Activated naive CD8-positive, alpha-beta T cell treated with anti-CD3 and anti-CD28 coated beads, Interleukin-2, amount 50 U/mL, for 16 hours (primary cell): ENCODE measurements around the gene NPSR1.

Experiments used
- DNase-seq: peaks from one replicate; pipeline ENCODE4 v3.0.0-alpha.2; 2020; ENCODE audit warnings: low read depth, low spot score

Gene NPSR1

DNA sequence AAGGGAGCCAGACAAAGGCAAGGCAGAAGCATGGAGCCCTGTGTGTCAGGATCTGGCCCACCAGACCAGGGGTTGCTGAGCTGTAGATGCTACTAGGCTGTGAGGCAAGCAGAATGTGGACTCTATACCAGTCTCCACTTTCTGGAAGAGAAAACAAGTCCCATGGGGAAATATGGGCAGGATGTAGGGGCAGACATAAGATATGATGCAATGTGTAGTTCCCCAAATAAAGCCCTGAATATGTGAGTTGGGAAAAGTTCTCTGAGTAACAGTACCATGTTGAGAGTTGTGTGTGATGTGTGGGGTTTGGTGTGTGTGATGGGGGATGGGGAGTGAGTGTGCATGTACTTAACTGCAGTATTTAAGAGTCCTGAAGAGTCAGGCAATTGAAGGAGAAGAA is 62.3 kb downstream of the NPSR1 start:
- no peak for DNase-seq

DNA sequence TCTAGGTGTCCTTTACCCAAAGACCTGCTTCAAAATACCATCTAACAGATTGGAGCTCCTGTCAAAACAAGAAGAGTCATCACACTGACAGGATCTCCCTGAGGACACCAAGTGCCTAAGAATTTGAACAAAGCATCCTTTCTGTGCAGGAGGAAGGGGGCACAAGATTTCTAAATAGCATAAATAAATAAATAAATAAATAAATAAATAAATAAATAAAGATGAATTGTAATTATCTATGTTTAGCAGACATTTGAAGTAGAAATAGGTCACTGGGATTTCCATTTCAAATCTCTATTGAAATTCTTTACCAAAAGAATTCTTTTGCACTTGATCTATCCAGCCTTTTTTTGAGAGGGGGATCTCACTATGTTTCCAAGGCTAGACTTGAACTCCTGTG is 65.3 kb downstream of the NPSR1 start:
- DNase-seq = no peak

- DNase-seq = no peak
These were observed 66.0 kb downstream of the NPSR1 start for GRCh38 chr7:34723866-34724490.

GRCh38 chr7:34726221-34726620 is 68.2 kb downstream of the NPSR1 start:
- DNase-seq = no peak

DNA sequence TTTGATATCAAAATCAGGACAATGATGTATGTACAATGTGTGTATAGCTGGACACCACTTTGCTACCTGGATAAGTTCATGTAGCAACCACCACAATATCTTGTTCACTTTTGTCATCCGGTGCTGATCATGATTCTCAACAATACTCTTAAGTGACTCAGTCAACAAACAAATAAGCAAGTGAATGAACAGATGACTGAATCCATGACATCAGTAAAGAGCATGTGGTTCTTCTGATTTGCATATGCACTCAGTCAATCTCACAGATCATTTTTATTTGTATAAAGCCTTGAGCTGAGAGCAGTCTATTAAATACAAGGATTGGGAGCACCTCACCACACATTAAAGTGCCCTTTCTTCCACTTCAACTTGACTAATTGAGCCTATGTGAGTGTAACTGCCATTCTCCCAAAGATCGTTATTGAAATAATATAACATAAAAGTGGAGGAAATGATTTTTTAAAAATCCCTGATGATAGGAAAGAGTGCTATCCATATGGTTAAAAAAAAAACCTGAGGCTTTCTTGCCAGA is 69.5 kb downstream of the NPSR1 start:
- DNase-seq = no peak

DNA sequence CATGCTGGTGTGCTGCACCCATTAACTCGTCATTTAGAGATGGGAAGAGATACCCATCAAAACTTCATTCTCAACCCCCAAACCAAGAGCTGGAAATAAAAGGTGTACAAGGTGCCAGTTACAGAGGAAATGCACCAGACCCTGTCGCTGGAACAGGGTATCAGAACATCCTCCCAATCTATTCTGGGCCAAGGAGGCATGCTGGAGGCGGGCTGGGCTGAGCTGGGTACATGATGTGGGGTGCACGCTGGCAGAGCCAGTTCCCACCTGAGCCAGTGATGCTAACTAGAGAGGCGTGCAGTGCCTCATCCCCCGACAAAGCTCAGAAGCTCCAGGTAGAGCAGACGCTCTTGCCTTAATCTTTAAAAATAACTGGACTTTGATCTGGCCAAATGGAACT is 70.1 kb downstream of the NPSR1 start:
- no peak for DNase-seq

DNA sequence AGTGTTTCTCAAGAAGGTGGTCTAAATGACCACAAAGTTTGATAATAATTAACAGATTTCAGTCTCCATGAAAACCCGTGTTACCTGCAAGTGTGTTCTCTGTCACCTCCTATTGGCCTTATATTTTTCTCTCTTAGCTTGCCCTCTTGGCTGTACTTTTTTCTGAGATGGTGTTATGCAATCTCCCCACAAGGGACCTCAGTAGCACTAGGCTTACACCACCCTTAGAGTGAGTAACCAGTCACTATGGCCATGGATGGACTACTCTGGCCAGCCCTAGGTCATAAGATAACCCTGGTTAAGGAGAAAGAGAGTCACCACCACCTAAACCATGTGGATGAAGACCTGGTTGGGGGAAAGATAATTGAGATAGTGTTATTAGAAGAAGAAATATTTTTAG is 76.8 kb downstream of the NPSR1 start:
- no peak for DNase-seq

DNA sequence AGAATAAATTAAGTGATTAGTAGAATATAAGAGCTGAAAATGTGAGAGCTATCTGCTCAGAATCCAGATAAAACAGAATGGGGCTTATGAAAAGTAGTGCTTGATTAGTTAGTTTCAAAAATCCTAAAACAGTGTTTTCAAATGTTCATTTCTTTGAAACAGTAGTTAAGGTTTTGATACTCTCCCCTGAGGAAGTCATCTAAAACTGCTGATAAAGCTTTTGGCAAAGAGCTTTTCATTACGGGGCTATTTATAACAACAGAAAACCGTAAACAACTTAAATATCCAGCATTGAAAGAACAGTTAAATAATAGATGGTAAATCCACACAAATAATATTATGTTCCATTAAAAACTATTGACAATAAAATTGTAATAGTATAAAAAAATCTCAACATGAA is 77.5 kb downstream of the NPSR1 start:
- no peak for DNase-seq

DNA sequence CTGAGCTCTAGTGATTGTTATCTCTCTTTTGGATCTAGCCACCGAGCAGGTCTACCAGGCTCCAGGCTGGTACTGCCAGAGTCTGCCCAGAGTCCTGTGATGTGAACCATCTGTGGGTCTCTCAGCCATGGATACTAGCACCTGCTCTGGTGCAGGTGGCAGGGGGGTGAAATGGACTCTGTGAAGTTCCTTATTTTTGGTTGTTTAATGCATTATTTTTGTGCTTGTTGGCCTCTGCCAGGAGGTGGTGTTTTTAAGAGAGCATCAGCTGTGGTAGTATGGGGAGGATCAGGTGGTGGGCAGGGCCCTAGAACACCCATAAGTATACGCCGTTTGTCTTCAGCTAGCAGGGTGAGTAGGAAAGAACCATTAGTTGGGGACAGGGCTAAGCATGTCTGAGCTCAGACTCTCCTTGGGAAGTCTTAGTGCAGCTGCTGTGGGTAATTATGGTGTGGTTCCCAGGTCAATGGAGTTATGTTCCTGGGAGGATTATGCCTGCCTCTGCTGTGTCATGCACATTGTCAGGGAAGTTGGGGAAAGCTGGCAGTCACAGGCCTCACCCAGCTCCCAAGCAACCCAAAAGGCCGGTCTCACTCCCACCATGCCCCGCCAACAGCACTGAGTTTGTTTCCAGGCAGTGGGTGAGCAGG is 81.8 kb downstream of the NPSR1 start:
- DNase-seq = no peak

DNA sequence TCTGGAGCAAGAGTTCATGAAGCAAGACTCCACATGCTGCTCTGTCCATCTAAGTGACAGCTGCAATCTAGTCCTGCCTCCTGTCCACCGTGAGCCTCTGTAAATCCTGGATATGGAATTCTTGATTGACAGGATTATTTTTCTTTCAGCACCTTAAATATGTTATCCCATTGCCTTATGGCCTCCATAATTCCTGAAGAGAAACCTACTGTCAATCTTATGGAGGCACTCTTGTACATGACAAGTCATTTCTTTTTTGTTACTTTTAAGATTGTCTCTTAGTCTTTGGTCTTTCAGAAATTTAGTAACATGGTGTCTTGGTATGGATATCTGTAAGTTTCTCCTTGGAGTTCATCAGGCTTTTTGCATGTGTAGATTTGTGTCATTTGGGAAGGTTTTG is 82.8 kb downstream of the NPSR1 start:
- no peak for DNase-seq

DNA sequence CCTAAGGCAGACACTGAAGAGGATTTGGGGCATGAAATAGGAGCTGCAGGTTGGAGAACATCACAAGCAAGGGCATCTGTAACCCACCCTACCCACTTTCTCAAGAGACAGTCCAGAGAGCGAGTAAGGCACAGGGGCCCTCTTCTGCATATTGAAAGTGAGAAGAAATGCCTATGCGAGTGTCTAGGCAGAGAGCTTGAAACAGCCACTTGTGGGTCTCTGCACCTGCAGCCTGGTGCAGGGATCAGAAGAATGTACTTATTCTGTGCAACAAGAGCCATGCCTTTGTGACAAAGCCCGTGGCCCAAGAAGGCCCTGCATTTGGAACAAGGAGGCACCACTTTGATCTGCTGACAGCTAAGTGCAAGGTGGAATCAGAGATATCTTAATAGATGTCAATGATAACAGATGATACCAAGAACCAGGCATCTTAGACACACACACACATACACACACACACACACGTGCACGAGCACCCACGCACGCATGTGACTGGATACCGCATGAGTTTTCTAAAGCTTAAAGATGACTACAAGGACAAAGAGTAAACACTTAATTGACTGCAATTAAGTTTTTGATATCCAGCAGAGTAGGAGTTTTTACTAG is 89.3 kb downstream of the NPSR1 start:
- no peak for DNase-seq

- no peak for DNase-seq
These were observed 90.1 kb downstream of the NPSR1 start for GRCh38 chr7:34747867-34748727.

- DNase-seq = no peak
These were observed 90.7 kb downstream of the NPSR1 start for GRCh38 chr7:34748728-34749089.

GRCh38 chr7:34749446-34749845 is 91.4 kb downstream of the NPSR1 start:
- no peak for DNase-seq

DNA sequence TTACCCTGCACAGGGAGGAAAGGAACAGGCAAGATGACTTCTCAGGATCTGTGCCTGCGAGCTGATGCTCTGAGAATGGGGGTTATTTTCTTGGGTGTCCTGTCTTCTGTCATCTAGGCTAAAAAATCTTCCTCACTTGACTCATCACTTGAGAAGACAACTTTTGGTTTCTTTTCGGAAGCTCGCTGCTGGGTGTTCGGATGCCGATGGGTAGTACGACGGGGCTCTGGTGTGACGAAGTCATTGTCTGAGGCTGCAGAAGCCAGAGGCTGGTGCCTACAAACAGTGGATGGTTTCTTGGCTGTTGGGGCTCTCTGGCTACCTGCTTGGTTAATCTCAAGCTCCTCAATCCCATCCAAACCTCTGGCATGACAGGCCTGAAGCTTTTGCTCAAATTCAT is 92.2 kb downstream of the NPSR1 start:
- no peak for DNase-seq

- DNase-seq = no peak
These were observed 92.6 kb downstream of the NPSR1 start for GRCh38 chr7:34750636-34751035.

GRCh38 chr7:34751725-34752643 is 94.0 kb downstream of the NPSR1 start:
- no peak for DNase-seq

GRCh38 chr7:34752929-34753328 is 94.9 kb downstream of the NPSR1 start:
- DNase-seq = no peak

GRCh38 chr7:34755008-34755407 is 97.0 kb downstream of the NPSR1 start:
- DNase-seq = no peak

DNA sequence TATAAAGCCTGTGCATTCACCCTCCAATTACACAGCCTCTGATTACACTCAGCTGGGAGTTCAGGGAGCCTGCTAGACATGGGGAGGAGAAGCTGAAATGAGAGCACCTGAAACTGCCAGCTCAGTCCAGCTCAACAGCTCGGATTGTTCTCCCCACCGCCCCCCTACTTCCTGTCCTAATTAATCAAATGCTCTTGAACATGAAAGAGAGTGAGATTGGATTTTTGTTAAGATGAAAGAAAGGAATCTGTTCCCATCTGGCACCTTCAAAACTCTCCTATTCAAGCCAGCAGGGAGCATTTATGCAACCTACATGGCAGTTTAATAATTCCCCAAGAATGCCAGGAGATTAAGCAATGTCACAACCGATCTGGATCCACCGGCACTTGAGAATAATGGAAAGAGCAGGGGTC is 98.0 kb downstream of the NPSR1 start:
- no peak for DNase-seq

GRCh38 chr7:34756691-34757090 is 98.7 kb downstream of the NPSR1 start:
- no peak for DNase-seq
